Spleen (tissue), 7 donors: Measurements from ENCODE around the gene NAGA.

ENCODE experiments used
- CTCF ChIP-seq, 11 experiments: fragments of 200-600 bp in 7 of 11; fragments of 450-650 bp in 4 of 11; sonication (generic) in 4 of 11; IDR thresholded peaks in 8 of 11; conservative IDR thresholded peaks in 3 of 11; 1 replicate in 7 of 11; 2 replicates in 4 of 11; pipeline versions ENCODE4 v1.4.0 to v1.8.0; 2016 to 2021; ENCODE audit warnings: antibody characterized with exemption in 11 of 11, inconsistent platforms in 4 of 11, mild to moderate bottlenecking in 1 of 11
- POLR2A ChIP-seq, 3 donors: fragments of 450-650 bp; IDR thresholded peaks; one replicate each; pipeline ENCODE4 v1.5.1; 2017; ENCODE audit warnings: antibody characterized with exemption in 3 of 3, mild to moderate bottlenecking in 1 of 3
- POLR2AphosphoS5 ChIP-seq, 3 donors: sonication (generic); formaldehyde crosslinking; IDR thresholded peaks; one replicate each; pipeline ENCODE4 v1.5.1; 2017; ENCODE audit warnings: antibody characterized with exemption in 3 of 3
- donor health status: DM: no; HTN: no; CAD: no; lungs with moderate emphysema.
- donor health status: DM: no; HTN: no; CAD: no.
- donor health status: DM: no; HTN: no; CAD: no.

GRCh38 chr22:42114721-42115120 lies 44.1 kb upstream of the NAGA start:
- peak in 3 of 11 experiments; percentile 12 to 25 (median 20) for TF ChIP-seq CTCF (IDR thresholded peaks at IDR 0.05 in 8 of 11, conservative IDR thresholded peaks at IDR 0.05 in 3 of 11)
- TF ChIP-seq POLR2AphosphoS5 (IDR thresholded peaks at IDR 0.05): no peak
- TF ChIP-seq POLR2A (IDR thresholded peaks at IDR 0.05): no peak
